ENCODE data around the gene DACT3.

Gene DACT3

GRCh38 chr19:46611776-46612175, 49.2 kb downstream of the DACT3 start:
- no peak for DNase-seq (ENCODE audit: low read depth)

GRCh38 chr19:46610851-46611770, 49.9 kb downstream of the DACT3 start:
- DNase-seq (ENCODE audit: low read depth), result no peak

- no peak for DNase-seq (ENCODE audit: low read depth)
These were observed 50.6 kb downstream of the DACT3 start for GRCh38 chr19:46610413-46610775.

GRCh38 chr19:46609511-46610412, 51.2 kb downstream of the DACT3 start:
- DNase-seq (ENCODE audit: low read depth), result no peak

GRCh38 chr19:46608581-46609345, 52.2 kb downstream of the DACT3 start:
- DNase-seq (ENCODE audit: low read depth), result no peak

GRCh38 chr19:46608178-46608577, 52.8 kb downstream of the DACT3 start:
- no peak for DNase-seq (ENCODE audit: low read depth)

- no peak for DNase-seq (ENCODE audit: low read depth)
These were observed 53.5 kb downstream of the DACT3 start for GRCh38 chr19:46607448-46607841.

- DNase-seq (ENCODE audit: low read depth), result no peak
These were observed 54.1 kb downstream of the DACT3 start for GRCh38 chr19:46606681-46607447.

GRCh38 chr19:46606019-46606418, 55.0 kb downstream of the DACT3 start:
- DNase-seq (ENCODE audit: low read depth), result no peak

GRCh38 chr19:46605356-46605821, 55.6 kb downstream of the DACT3 start:
- DNase-seq (ENCODE audit: low read depth), result no peak

- no peak for DNase-seq (ENCODE audit: low read depth)
These were observed 56.1 kb downstream of the DACT3 start for GRCh38 chr19:46604781-46605355.

GRCh38 chr19:46603752-46604231, 57.2 kb downstream of the DACT3 start:
- no peak for DNase-seq (ENCODE audit: low read depth)

GRCh38 chr19:46603195-46603637, 57.8 kb downstream of the DACT3 start:
- DNase-seq (ENCODE audit: low read depth), result peak; percentile 19

GRCh38 chr19:46602392-46603194, 58.4 kb downstream of the DACT3 start:
- DNase-seq (ENCODE audit: low read depth), result peak; percentile 28

- peak; percentile 19 for DNase-seq (ENCODE audit: low read depth)
These were observed 59.4 kb downstream of the DACT3 start, which contains the start of gene CALM3 for GRCh38 chr19:46601318-46602224. TSS of gene CALM3 (plus strand) at chr19:46601330. CDS start at chr19:46601435, 105 bp downstream.

- peak; percentile 96 for DNase-seq (ENCODE audit: low read depth)
These were observed 60.3 kb downstream of the DACT3 start for GRCh38 chr19:46600384-46601317.

GRCh38 chr19:46599716-46600373, 61.1 kb downstream of the DACT3 start:
- DNase-seq (ENCODE audit: low read depth), result no peak

All from ELR (cell line).